Neuron (in vitro differentiated cells): Measurements from ENCODE around the gene PRMT9.

ENCODE experiments used
- H2AFZ ChIP-seq: one replicate; pipeline ENCODE4 v1.6.1; 2013; ENCODE audit warnings: low read depth, mild to moderate bottlenecking, inconsistent platforms, low read length, moderate library complexity
- H3K27me3 ChIP-seq: one replicate; pipeline ENCODE4 v1.6.1; 2013; ENCODE audit warnings: low read length; ENCODE audit not compliant: insufficient read depth
- H3K36me3 ChIP-seq: one replicate; pipeline ENCODE4 v1.6.1; 2013; ENCODE audit warnings: low read length; ENCODE audit not compliant: insufficient read depth
- H3K4me1 ChIP-seq: one replicate; pipeline ENCODE4 v1.6.1; 2013; ENCODE audit warnings: low read length; ENCODE audit not compliant: insufficient read depth
- H3K4me3 ChIP-seq: 2 replicates; pipeline ENCODE4 v1.5.1; 2013; ENCODE audit warnings: mild to moderate bottlenecking, low read length, moderate library complexity
- H3K9me3 ChIP-seq: one replicate; pipeline ENCODE4 v1.6.1; 2013; ENCODE audit warnings: low read length

The PRMT9 gene

GRCh38 chr4:147683717-147684700 lies at the start of gene PRMT9:
Gene PRMT9 (minus strand): TSS chr4:147684163. CDS start chr4:147683987, 176 bp downstream.
- no peaks in the 10 kb centered on the region for H3K36me3 ChIP-seq
- H3K4me1 ChIP-seq: peaks cover 13% of the 10 kb centered on the region
- H3K9me3 ChIP-seq: no peaks in the 10 kb centered on the region
- H2AFZ ChIP-seq: peak within 1 kb of the TSS; percentile 72
- H3K4me3 ChIP-seq: peak within 1 kb of the TSS; percentile 64
- no peaks in the 10 kb centered on the region for H3K27me3 ChIP-seq

- Histone ChIP-seq H3K36me3 (no peaks in the 10 kb centered on the region), H3K4me3 (peak overlapping the region; percentile 55), H3K9me3 (no peaks in the 10 kb centered on the region), H2AFZ (peak overlapping the region; percentile 69), H3K27me3 (peaks cover 67% of the 10 kb centered on the region), H3K4me1 (peaks cover 7% of the 10 kb centered on the region)
Measured at GRCh38 chr4:147732518-147733235, 48.7 kb upstream of the PRMT9 start.

- Histone ChIP-seq H3K4me3 (peak within 1 kb of the TSS; percentile 55), H3K27me3 (peaks cover 69% of the 10 kb centered on the region), H3K4me1 (peaks cover 5% of the 10 kb centered on the region), H2AFZ (peak within 1 kb of the TSS; percentile 69), H3K9me3 (no peaks in the 10 kb centered on the region), H3K36me3 (no peaks in the 10 kb centered on the region)
Measured at GRCh38 chr4:147731580-147732517, 47.9 kb upstream of the PRMT9 start, which contains the start of gene ARHGAP10. Gene ARHGAP10 (plus strand): TSS chr4:147732088. CDS start chr4:147732302, 214 bp downstream.

DNA sequence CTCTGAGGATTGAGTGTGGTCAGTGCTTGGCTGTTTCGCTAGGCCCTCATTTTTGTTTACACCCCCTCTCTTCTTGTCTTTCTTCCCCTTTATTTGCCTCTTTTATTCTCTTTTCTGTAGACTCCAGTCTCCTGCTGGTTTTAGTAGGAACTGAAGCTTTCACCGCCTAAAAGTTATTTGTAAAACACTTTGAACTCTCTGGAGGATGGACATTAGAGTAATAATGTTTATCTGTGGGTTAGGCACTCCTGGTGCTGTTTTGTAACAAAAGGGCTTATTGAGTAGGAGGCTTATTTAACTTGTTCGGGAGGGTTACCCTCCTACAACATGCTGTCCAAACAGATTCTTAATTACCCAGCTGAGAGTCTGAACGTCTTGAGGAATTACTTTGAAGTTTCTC lies 46.4 kb upstream of the PRMT9 start:
- peaks cover 64% of the 10 kb centered on the region for H3K27me3 ChIP-seq
- no peak overlapping the region for H2AFZ ChIP-seq
- no peaks in the 10 kb centered on the region for H3K9me3 ChIP-seq
- peaks cover 5% of the 10 kb centered on the region for H3K4me1 ChIP-seq
- no peak overlapping the region for H3K4me3 ChIP-seq
- H3K36me3 ChIP-seq: no peaks in the 10 kb centered on the region

DNA sequence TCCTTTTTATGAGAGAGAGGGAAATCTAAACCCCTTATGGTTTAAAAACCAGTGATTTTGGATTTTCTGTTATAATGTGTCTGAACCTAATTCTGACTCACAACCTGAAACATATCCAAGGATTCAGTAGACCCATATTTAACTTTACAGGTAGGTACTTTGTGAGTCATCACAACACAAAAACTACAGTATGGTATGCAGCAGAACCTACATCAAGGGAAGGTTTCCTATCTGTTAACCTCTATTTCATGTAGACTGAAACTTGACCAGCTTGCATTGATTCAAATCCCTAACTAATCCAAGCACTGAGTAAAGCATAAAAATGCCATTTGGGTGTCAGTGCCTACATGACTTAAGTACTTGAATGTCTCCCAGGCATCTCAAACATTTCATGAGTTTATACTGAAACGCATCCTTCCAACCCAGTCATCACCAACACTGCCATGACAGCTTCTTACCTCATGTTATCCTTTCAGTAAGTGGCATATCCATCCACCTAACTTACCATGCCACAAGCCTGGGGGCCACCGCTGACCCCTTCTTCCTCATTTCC lies 43.6 kb upstream of the PRMT9 start:
- no peaks in the 10 kb centered on the region for H3K36me3 ChIP-seq
- H3K9me3 ChIP-seq: no peaks in the 10 kb centered on the region
- H3K4me1 ChIP-seq: peaks cover under 1% of the 10 kb centered on the region
- no peak overlapping the region for H2AFZ ChIP-seq
- peaks cover 37% of the 10 kb centered on the region for H3K27me3 ChIP-seq
- H3K4me3 ChIP-seq: no peak overlapping the region

DNA sequence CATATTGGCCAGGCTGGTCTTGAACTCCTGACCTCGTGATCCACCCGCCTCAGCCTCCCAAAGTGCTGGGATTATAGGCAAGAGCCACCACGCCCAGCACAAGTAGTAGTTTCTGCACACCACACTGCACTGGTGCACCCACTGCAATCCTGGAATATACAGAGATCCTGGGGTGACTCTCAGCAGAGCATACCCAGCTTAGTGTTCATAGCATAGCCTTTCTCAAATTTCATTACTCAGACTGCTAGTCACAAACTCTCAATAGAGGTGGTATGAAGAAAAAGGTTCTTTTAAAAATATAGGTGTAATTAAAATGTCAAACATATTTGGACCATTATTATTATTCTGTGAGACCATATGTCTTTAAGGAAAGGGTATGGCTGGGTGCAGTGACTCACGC lies 41.7 kb upstream of the PRMT9 start:
- no peak overlapping the region for H3K4me3 ChIP-seq
- no peaks in the 10 kb centered on the region for H3K9me3 ChIP-seq
- H2AFZ ChIP-seq: no peak overlapping the region
- H3K36me3 ChIP-seq: no peaks in the 10 kb centered on the region
- H3K27me3 ChIP-seq: peaks cover 22% of the 10 kb centered on the region
- H3K4me1 ChIP-seq: no peaks in the 10 kb centered on the region

GRCh38 chr4:147724468-147725201 lies 40.7 kb upstream of the PRMT9 start:
- Histone ChIP-seq H3K27me3 (peaks cover 12% of the 10 kb centered on the region), H2AFZ (no peak overlapping the region), H3K4me1 (no peaks in the 10 kb centered on the region), H3K4me3 (no peak overlapping the region), H3K9me3 (no peaks in the 10 kb centered on the region), H3K36me3 (no peaks in the 10 kb centered on the region)

DNA sequence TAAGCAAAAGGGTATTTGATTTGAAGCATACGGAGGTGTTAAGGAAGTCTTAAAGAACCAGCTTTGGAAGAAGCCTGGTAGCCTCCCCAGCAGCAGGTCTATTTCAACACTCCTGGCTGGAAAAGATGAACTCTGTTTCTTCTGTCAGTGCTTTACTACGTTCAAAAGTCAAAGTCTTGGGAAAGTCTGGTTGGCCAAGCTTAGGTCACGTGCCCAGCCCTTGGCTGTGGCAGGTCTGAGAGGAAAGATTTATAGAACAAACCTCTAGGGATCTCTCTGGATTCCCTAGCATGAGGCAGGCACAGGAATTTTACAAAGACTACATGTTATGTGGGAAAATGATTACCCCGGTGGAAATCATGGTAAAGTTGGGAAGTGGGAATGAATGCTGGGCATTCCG lies 39.4 kb upstream of the PRMT9 start:
- H2AFZ ChIP-seq: no peak overlapping the region
- H3K4me1 ChIP-seq: no peaks in the 10 kb centered on the region
- H3K9me3 ChIP-seq: no peaks in the 10 kb centered on the region
- no peak overlapping the region for H3K4me3 ChIP-seq
- no peaks in the 10 kb centered on the region for H3K36me3 ChIP-seq
- H3K27me3 ChIP-seq: peaks cover 9% of the 10 kb centered on the region

GRCh38 chr4:147717878-147718277 lies 33.9 kb upstream of the PRMT9 start:
- no peaks in the 10 kb centered on the region for H3K27me3 ChIP-seq
- no peaks in the 10 kb centered on the region for H3K9me3 ChIP-seq
- H2AFZ ChIP-seq: no peak overlapping the region
- H3K4me1 ChIP-seq: no peaks in the 10 kb centered on the region
- no peaks in the 10 kb centered on the region for H3K36me3 ChIP-seq
- H3K4me3 ChIP-seq: no peak overlapping the region

DNA sequence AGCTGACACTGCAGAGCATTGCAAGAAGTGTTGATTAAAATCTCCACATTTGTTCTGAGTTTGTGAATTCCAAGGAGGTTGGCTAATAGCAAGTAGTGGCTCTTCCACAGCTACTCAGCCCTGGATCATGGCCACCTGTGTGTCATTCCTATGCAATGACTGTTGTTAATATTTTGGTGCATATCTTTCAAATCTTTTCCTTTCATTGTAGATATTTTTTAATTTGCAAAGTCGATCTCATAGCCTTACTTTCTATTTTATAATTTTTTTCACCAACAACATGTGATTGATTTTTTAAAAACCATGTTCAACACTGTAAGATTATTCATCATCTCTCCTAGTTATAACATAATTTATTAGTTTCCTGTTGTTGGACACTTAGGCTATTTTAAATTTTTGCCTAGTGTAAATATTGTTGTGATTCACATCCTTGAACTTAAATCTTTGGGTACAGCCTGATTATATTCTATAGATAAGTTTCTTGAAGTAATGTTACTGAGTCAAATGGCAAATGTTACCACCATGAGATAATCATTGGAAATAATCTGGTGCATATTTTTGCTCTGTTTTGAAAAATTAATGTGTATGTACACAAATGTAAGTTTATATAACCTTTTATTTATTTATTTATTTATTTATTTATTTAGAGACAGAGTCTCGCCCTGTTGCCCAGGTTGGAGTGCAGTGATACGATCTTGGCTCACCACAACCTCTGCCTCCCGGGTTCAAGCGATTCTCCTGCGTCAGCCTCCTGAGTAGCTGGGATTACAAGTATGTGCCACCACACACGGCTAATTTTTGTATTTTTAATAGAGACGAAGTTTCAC lies 30.8 kb upstream of the PRMT9 start:
- no peaks in the 10 kb centered on the region for H3K27me3 ChIP-seq
- no peaks in the 10 kb centered on the region for H3K9me3 ChIP-seq
- H2AFZ ChIP-seq: no peak overlapping the region
- no peaks in the 10 kb centered on the region for H3K36me3 ChIP-seq
- no peaks in the 10 kb centered on the region for H3K4me1 ChIP-seq
- no peak overlapping the region for H3K4me3 ChIP-seq

DNA sequence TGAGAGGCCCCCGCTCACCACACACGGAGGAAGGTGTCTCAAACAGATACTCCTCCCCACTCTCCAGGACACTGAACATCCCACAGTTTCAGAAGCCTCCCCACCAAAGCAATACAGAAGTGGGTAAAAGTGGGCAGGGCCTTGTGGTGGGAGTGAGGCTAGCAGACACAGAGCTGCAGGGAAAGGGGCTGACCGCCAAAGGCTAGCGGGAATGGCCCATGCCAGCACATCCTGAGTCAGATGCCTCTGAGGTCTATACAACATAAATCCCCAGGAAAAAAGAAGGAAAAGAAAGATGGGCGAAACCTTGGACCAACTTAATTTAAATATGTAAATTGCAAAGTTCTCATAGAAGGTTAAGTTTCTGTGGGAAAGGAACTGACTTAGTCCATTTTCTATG lies 26.0 kb upstream of the PRMT9 start:
- H3K9me3 ChIP-seq: no peaks in the 10 kb centered on the region
- no peak overlapping the region for H2AFZ ChIP-seq
- H3K27me3 ChIP-seq: no peaks in the 10 kb centered on the region
- no peaks in the 10 kb centered on the region for H3K4me1 ChIP-seq
- H3K4me3 ChIP-seq: no peak overlapping the region
- H3K36me3 ChIP-seq: no peaks in the 10 kb centered on the region
